Mesenchymal stem cell (in vitro differentiated cells and primary cell): Measurements from ENCODE around the gene UBE2G2.

Experiments
- DNase-seq: peaks from one replicate; pipeline ENCODE4 v3.0.0-alpha.2; 2013
- H2AFZ ChIP-seq: one replicate; pipeline ENCODE4 v1.6.1; 2013; ENCODE audit warnings: low read depth, mild to moderate bottlenecking, control low read depth, inconsistent platforms, low read length, moderate library complexity
- H2AK5ac ChIP-seq: 2 replicates; pipeline ENCODE4 v1.6.1; 2013; ENCODE audit warnings: low read length, moderate library complexity, mild to moderate bottlenecking, inconsistent platforms; ENCODE audit not compliant: severe bottlenecking
- H2BK120ac ChIP-seq: one replicate; pipeline ENCODE4 v1.6.1; 2013; ENCODE audit warnings: low read depth, mild to moderate bottlenecking, inconsistent platforms, low read length, moderate library complexity
- H2BK12ac ChIP-seq, 2 experiments: one replicate each; pipeline ENCODE4 v1.6.1; 2013; ENCODE audit warnings: inconsistent platforms in 2 of 2, low read length in 2 of 2, mild to moderate bottlenecking in 2 of 2, moderate library complexity in 2 of 2, control low read depth in 1 of 2
- H2BK15ac ChIP-seq: one replicate; pipeline ENCODE4 v1.6.1; 2013; ENCODE audit warnings: mild to moderate bottlenecking, low read depth, inconsistent platforms; ENCODE audit not compliant: poor library complexity, severe bottlenecking
- H2BK5ac ChIP-seq: 2 replicates; pipeline ENCODE4 v1.6.1; 2013; ENCODE audit warnings: low read depth, mild to moderate bottlenecking, low read length, control low read depth, inconsistent platforms; ENCODE audit not compliant: poor library complexity, severe bottlenecking
- H3K14ac ChIP-seq, 2 experiments: one replicate each; pipeline ENCODE4 v1.6.1; 2013; ENCODE audit warnings: inconsistent platforms in 2 of 2, low read length in 2 of 2, control low read depth in 1 of 2, mild to moderate bottlenecking in 1 of 2, moderate library complexity in 1 of 2
- H3K18ac ChIP-seq, 2 experiments: one replicate each; pipeline ENCODE4 v1.6.1; 2013; ENCODE audit warnings: inconsistent platforms in 2 of 2, low read length in 2 of 2, control low read depth in 1 of 2, low read depth in 1 of 2, mild to moderate bottlenecking in 1 of 2
- H3K23ac ChIP-seq, 2 experiments: one replicate each; pipeline ENCODE4 v1.6.1; 2013; ENCODE audit warnings: inconsistent platforms in 2 of 2, low read length in 2 of 2, mild to moderate bottlenecking in 2 of 2, moderate library complexity in 2 of 2, control low read depth in 1 of 2
- H3K27ac ChIP-seq: 2 replicates; pipeline ENCODE4 v1.5.1; 2013; ENCODE audit warnings: mild to moderate bottlenecking, moderate library complexity, low read length, control low read depth, inconsistent platforms; ENCODE audit not compliant: poor library complexity, severe bottlenecking
- H3K27me3 ChIP-seq, 2 experiments: 2 replicates each; pipeline versions ENCODE4 v1.6.1 to v1.7.0; 2013; ENCODE audit warnings: low read length in 2 of 2, mild to moderate bottlenecking in 2 of 2, moderate library complexity in 2 of 2, control low read depth in 1 of 2, inconsistent platforms in 1 of 2; ENCODE audit not compliant: control insufficient read depth in 1 of 2, insufficient read depth in 1 of 2
- H3K36me3 ChIP-seq, 2 experiments: 2 replicates each; pipeline versions ENCODE4 v1.6.1 to v1.7.0; 2013; ENCODE audit warnings: low read length in 2 of 2, control low read depth in 1 of 2, inconsistent platforms in 1 of 2, low read depth in 1 of 2, mild to moderate bottlenecking in 1 of 2; ENCODE audit not compliant: insufficient read depth in 2 of 2, control insufficient read depth in 1 of 2
- H3K4ac ChIP-seq, 2 experiments: one replicate each; pipeline ENCODE4 v1.6.1; 2013; ENCODE audit warnings: inconsistent platforms in 2 of 2, low read length in 2 of 2, mild to moderate bottlenecking in 2 of 2, moderate library complexity in 2 of 2, control low read depth in 1 of 2, low read depth in 1 of 2
- H3K4me1 ChIP-seq: 2 replicates; pipeline ENCODE4 v1.6.1; 2013; ENCODE audit warnings: low read depth, low read length, control low read depth; ENCODE audit not compliant: control insufficient read depth, insufficient read depth
- H3K4me2 ChIP-seq: 2 replicates; pipeline ENCODE4 v1.6.1; 2013; ENCODE audit warnings: low read length, mild to moderate bottlenecking, inconsistent platforms; ENCODE audit not compliant: poor library complexity, severe bottlenecking
- H3K4me3 ChIP-seq, 2 experiments: 2 replicates each; pipeline versions ENCODE4 v1.5.1 to v1.7.0; 2013; ENCODE audit warnings: low read length in 2 of 2, mild to moderate bottlenecking in 2 of 2, control low read depth in 1 of 2, low read depth in 1 of 2; ENCODE audit not compliant: insufficient read depth in 1 of 2
- H3K79me1 ChIP-seq: replicated peaks from 2 replicates; pipeline ENCODE4 v1.6.1; 2013; ENCODE audit warnings: mild to moderate bottlenecking, control low read depth, low read length, inconsistent platforms; ENCODE audit not compliant: poor library complexity, severe bottlenecking
- H3K9ac ChIP-seq: 2 replicates; pipeline ENCODE4 v1.7.0; 2013; ENCODE audit warnings: mild to moderate bottlenecking, low read length, moderate library complexity
- H3K9me3 ChIP-seq: 2 replicates; pipeline ENCODE4 v1.7.0; 2013; ENCODE audit warnings: mild to moderate bottlenecking, low read length; ENCODE audit not compliant: control insufficient read depth
- H4K8ac ChIP-seq: one replicate; pipeline ENCODE4 v1.6.1; 2013; ENCODE audit warnings: inconsistent platforms, mild to moderate bottlenecking, low read length, moderate library complexity
- H4K91ac ChIP-seq: one replicate; pipeline ENCODE4 v1.6.1; 2013; ENCODE audit warnings: mild to moderate bottlenecking, low read length, inconsistent platforms
- WGBS: methylation state at CpG from one replicate; pipeline ENCODE4 v1.1.7; 2013; ENCODE audit warnings: mixed read lengths; 5-methylcytosine and 5-hydroxymethylcytosine counted together

UBE2G2 gene

DNA sequence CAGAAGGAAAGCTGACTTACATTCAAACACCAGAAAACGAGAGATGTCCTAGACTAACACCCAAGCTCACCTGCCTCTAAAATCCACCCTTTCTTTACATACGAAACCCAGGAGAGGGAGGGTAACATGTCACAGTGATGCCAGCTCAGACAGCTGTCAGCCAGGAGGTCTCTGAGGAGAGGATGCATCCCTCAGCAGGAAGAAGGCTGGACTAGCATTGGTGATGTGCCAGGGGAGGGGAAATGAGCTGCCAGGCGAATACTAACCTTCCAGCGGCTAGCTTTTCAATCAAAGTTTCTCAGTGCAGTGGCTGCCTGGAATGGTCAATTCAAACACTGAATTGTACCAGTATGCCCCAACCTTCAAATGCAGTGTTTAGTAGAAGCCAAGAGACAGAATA is 3.6 kb upstream of the UBE2G2 start:
- no peak overlapping the region for H3K18ac ChIP-seq
- no peak overlapping the region for H3K23ac ChIP-seq
- no peak overlapping the region for H3K9ac ChIP-seq
- H2BK120ac ChIP-seq, result no peak overlapping the region
- peaks cover 7% of the 10 kb centered on the region for H3K4me1 ChIP-seq
- no peak overlapping the region for H3K4me3 ChIP-seq
- no peak overlapping the region for H3K27ac ChIP-seq
- DNase-seq, result no peak
- H4K91ac ChIP-seq, result no peak overlapping the region
- H3K14ac ChIP-seq, result no peak overlapping the region
- H4K8ac ChIP-seq, result no peak overlapping the region
- peaks cover 47 to 72% of the 10 kb centered on the region in 2 experiments for H3K36me3 ChIP-seq
- no peak overlapping the region for H2AK5ac ChIP-seq
- no peak overlapping the region for H3K4me2 ChIP-seq
- no peak overlapping the region for H2BK12ac ChIP-seq
- H2BK15ac ChIP-seq, result no peak overlapping the region
- H3K27me3 ChIP-seq, result no peaks in the 10 kb centered on the region
- H2AFZ ChIP-seq, result no peak overlapping the region
- no peak overlapping the region for H3K4ac ChIP-seq
- no peaks in the 10 kb centered on the region for H3K9me3 ChIP-seq
- H2BK5ac ChIP-seq, result no peak overlapping the region
- H3K79me1 ChIP-seq, result peaks cover 46% of the 10 kb centered on the region
- WGBS, result 100% methylated on average over 2 of the region's 4 CpGs

- H4K91ac ChIP-seq, result no peak overlapping the region
- no peaks in the 10 kb centered on the region for H3K27me3 ChIP-seq
- no peak overlapping the region for H2BK12ac ChIP-seq
- no peak overlapping the region for H3K27ac ChIP-seq
- no peak for DNase-seq
- no peak overlapping the region for H2BK5ac ChIP-seq
- H2BK120ac ChIP-seq, result no peak overlapping the region
- no peak overlapping the region for H3K4ac ChIP-seq
- H3K9me3 ChIP-seq, result no peaks in the 10 kb centered on the region
- H3K4me2 ChIP-seq, result no peak overlapping the region
- no peak overlapping the region for H3K4me3 ChIP-seq
- H2BK15ac ChIP-seq, result no peak overlapping the region
- peaks cover 41% of the 10 kb centered on the region for H3K79me1 ChIP-seq
- peak overlapping the region; percentile 4 for H4K8ac ChIP-seq
- H2AFZ ChIP-seq, result no peak overlapping the region
- no peak overlapping the region for H3K23ac ChIP-seq
- H3K4me1 ChIP-seq, result peaks cover 7% of the 10 kb centered on the region
- no peak overlapping the region for H3K9ac ChIP-seq
- peaks cover 42 to 67% of the 10 kb centered on the region in 2 experiments for H3K36me3 ChIP-seq
- no peak overlapping the region for H3K14ac ChIP-seq
- no peak overlapping the region for H2AK5ac ChIP-seq
- H3K18ac ChIP-seq, result no peak overlapping the region
- 99% methylated on average over 6 of the region's 6 CpGs for WGBS
Measured at GRCh38 chr21:44804762-44805161, 3.1 kb upstream of the UBE2G2 start.

DNA sequence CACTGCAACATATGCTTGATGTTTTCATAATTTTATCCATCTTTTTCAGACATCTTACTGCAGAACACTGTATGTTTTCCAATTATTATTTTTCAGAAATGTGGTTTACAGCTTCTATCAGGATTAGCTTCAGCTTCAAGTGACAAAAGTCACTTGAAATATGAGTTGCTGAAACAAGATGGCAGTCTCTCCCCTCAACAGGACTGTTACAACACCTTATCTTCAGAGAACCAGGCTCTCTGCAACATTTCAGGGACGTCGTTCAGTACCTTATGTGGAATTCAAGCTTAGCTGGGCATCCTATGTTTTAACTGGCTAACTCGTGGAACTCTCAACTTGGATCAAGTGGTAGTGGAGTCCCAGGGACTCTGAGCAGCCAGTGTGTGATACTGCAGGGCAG is 2.0 kb upstream of the UBE2G2 start:
- H3K4me2 ChIP-seq, result no peak overlapping the region
- no peak overlapping the region for H3K4ac ChIP-seq
- H3K9ac ChIP-seq, result no peak overlapping the region
- no peak overlapping the region for H3K23ac ChIP-seq
- H3K14ac ChIP-seq, result no peak overlapping the region
- no peak overlapping the region for H4K8ac ChIP-seq
- no peak overlapping the region for H2BK5ac ChIP-seq
- no peak overlapping the region for H2BK120ac ChIP-seq
- DNase-seq, result no peak
- H2AK5ac ChIP-seq, result no peak overlapping the region
- H2BK12ac ChIP-seq, result no peak overlapping the region
- H3K9me3 ChIP-seq, result no peaks in the 10 kb centered on the region
- no peak overlapping the region for H2BK15ac ChIP-seq
- 93% methylated on average over 3 of the region's 3 CpGs for WGBS
- no peak overlapping the region for H2AFZ ChIP-seq
- H3K4me3 ChIP-seq, result no peak overlapping the region
- no peaks in the 10 kb centered on the region for H3K27me3 ChIP-seq
- H3K36me3 ChIP-seq, result peaks cover 34 to 63% of the 10 kb centered on the region in 2 experiments
- H3K27ac ChIP-seq, result no peak overlapping the region
- no peak overlapping the region for H3K18ac ChIP-seq
- H3K4me1 ChIP-seq, result peaks cover 7% of the 10 kb centered on the region
- H3K79me1 ChIP-seq, result peaks cover 38% of the 10 kb centered on the region
- H4K91ac ChIP-seq, result no peak overlapping the region

DNA sequence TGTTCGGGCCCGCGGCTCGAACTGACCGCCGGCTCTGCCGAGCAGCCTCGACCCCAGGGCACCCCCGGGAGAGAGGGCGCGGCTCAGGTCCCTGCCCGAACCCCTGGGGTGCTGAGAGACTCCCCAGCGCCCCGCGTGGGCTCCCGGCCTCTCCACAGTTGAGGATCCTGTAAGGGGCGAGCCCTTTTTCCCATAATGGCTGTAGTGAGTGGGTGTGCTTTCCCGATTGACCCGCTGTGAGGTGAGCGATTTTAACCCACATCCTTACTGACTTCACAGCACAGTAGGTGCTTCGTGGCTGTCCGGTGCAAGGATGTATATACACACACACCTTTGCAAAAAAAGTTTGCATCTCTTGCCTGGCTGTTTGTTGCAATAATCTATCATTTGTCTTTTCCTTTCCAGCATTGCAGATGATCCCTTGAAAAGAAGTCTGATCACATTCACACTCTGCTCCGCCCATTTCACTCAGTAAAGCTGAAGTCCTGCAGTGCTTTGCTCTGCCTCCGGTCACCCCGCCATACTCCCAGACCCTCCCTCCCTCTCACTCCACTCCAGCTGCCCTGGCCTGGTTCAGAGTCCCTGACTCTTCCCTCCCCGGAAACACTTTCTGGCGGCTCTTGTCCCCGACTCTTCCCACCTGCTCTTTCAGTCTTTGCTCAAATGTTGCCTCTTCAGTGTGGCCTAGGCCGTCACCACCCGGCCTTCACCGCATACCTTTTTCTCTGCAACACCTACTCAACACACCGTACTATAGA is 955 bp upstream of the UBE2G2 start:
- Histone ChIP-seq H2AK5ac (no peak overlapping the region), H2AFZ (peak overlapping the region; percentile 46), H3K27me3 (no peaks in the 10 kb centered on the region), H3K9me3 (no peaks in the 10 kb centered on the region), H3K18ac (no peak overlapping the region), H3K27ac (no peak overlapping the region), H3K23ac (no peak overlapping the region), H2BK5ac (no peak overlapping the region), H3K9ac (peak overlapping the region; percentile 82), H2BK15ac (no peak overlapping the region), H3K79me1 (peaks cover 41% of the 10 kb centered on the region), H4K91ac (no peak overlapping the region), H3K4ac (peak overlapping the region in 1 of 2 experiments; percentile 81), H3K4me2 (peak overlapping the region; percentile 84), H2BK120ac (no peak overlapping the region), H3K4me3 (peak overlapping the region; percentile 83 to 86), H4K8ac (no peak overlapping the region), H3K4me1 (peaks cover 7% of the 10 kb centered on the region), H3K14ac (peak overlapping the region in 1 of 2 experiments; percentile 26), H2BK12ac (no peak overlapping the region), H3K36me3 (peaks cover 25 to 62% of the 10 kb centered on the region in 2 experiments)
- DNase-seq, result peak; percentile 33
- WGBS, result 20% methylated on average over 29 of the region's 32 CpGs
